Large intestine (tissue), 3 donors: ENCODE results near the gene TRIO. TPM values are rescaled to one million over a fixed set of nuclear protein-coding genes. Genes with fewer than 3 reads are reported as not detected.

ENCODE experiments used
- DNase-seq, 2 donors: peaks; one replicate each; pipeline versions ENCODE4 v3.0.0 to v3.0.0-alpha.2; 2013
- H3K27ac ChIP-seq: one replicate; pipeline ENCODE4 v1.5.1; 2013; ENCODE audit warnings: low read length
- H3K27me3 ChIP-seq: 2 replicates; pipeline ENCODE4 v1.6.1; 2013; ENCODE audit warnings: low read length; ENCODE audit not compliant: control insufficient read depth, insufficient read depth
- H3K36me3 ChIP-seq: 2 replicates; pipeline ENCODE4 v1.6.1; 2013; ENCODE audit warnings: low read length; ENCODE audit not compliant: control insufficient read depth, insufficient read depth
- H3K4me1 ChIP-seq: one replicate; pipeline ENCODE4 v1.6.1; 2013; ENCODE audit warnings: low read length; ENCODE audit not compliant: control insufficient read depth, insufficient read depth
- H3K4me3 ChIP-seq: one replicate; pipeline ENCODE4 v1.5.1; 2013; ENCODE audit warnings: low read length
- H3K9me3 ChIP-seq: one replicate; pipeline ENCODE4 v1.6.1; 2013; ENCODE audit warnings: mild to moderate bottlenecking, low read depth, low read length, moderate library complexity; ENCODE audit not compliant: control insufficient read depth
- WGBS: methylation state at CpG from one replicate; pipeline ENCODE4 v1.1.5; 2013; ENCODE audit warnings: low lambda C conversion rate; ENCODE audit not compliant: insufficient coverage; 5-methylcytosine and 5-hydroxymethylcytosine counted together
- polyA plus RNA-seq: library from polyadenylated mRNA; unstranded; fragments of 120-200 nt; gene quantifications from one replicate; pipeline ENCODE4 v1.2.1, GENCODE V29; 2013

Gene TRIO
- polyA plus RNA-seq, 1 donor = 66.6 TPM

DNA sequence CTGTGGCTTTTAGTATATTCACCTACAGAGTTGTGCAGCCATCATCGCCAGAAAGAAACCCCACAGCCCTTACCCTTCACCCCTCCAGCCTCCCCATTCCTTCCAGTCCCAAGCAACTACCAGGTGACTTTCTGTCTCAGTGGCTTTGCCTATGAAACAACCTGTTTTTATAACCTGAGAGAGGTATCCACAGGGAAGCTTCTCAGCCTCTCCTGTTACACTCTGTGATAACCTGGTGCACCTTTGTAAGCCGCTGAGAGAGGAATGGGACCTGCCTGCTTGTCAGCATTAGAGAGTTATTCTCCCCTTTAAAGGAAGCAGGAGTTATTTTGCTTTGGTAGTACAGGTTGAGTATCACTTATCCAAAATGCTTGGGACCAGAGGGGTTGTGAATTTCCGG is 93.6 kb downstream of the TRIO start:
- Histone ChIP-seq H3K4me1 (no peaks in the 10 kb centered on the region), H3K27me3 (no peaks in the 10 kb centered on the region), H3K36me3 (no peaks in the 10 kb centered on the region), H3K27ac (no peak overlapping the region), H3K4me3 (no peak overlapping the region), H3K9me3 (no peaks in the 10 kb centered on the region)
- DNase-seq = no peak
- WGBS = no CpG with 5 or more reads among the region's 3 CpGs

DNA sequence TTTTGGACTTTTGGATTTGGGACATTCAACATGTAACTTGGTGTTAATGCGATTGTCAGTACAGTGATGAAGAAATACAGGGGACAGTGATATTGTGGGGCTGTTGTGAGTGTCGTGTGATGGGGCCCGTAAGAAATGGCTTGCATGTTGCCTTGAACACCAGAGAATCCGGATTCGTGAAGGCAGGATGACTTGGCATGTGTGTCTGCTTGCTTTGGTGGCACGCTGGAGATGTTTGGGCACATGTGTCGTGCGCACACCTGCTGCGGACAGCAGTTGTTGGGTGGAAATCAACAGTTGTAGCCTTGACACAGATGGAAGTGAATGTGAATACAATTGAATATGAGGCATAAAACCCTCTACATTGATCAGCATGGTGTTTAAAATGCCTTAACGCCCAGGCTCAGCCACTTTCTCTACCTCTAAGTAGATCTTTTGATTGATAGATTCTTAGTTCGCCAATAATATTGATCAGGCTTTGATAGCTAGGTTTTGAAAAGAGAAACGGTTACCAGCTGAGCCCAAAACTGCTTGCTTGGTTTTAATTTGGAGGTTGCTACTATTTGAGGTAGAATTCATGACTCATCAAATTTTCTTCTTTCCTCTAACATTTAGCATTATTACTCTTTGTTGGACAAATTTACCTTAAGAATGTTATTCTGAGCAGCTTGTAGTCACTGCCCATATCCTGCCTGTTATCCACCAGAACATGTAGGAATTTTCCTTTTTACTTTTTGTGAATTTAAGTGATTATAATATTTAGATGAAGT is 94.4 kb downstream of the TRIO start:
- 80% methylated on average over 2 of the region's 12 CpGs for WGBS
- Histone ChIP-seq H3K36me3 (no peaks in the 10 kb centered on the region), H3K9me3 (no peaks in the 10 kb centered on the region), H3K27ac (no peak overlapping the region), H3K27me3 (no peaks in the 10 kb centered on the region), H3K4me3 (no peak overlapping the region), H3K4me1 (no peaks in the 10 kb centered on the region)
- no peak for DNase-seq

DNA sequence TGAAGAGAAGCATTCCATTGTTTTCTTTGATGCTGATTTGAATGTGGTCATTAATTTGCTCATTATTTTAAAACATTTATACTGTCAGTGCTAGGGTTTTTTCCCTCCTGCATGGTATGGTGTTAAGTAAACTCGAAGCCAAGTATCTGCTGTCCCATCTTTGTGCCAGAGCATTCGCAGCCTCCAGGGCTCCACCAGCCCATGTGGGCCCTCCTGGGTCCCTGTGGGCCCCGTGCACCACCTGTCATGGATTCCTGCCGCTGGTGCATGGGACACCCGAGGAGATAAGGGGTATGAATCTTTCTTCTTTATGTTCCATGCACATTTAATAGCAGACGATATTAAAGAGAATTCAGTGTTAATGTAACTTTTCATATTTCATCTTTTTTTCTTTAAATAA is 95.1 kb downstream of the TRIO start:
- H3K27me3 ChIP-seq = no peaks in the 10 kb centered on the region
- 61% methylated on average over 4 of the region's 6 CpGs for WGBS
- no peaks in the 10 kb centered on the region for H3K36me3 ChIP-seq
- no peak for DNase-seq
- no peak overlapping the region for H3K4me3 ChIP-seq
- no peaks in the 10 kb centered on the region for H3K9me3 ChIP-seq
- H3K27ac ChIP-seq = no peak overlapping the region
- no peaks in the 10 kb centered on the region for H3K4me1 ChIP-seq

DNA sequence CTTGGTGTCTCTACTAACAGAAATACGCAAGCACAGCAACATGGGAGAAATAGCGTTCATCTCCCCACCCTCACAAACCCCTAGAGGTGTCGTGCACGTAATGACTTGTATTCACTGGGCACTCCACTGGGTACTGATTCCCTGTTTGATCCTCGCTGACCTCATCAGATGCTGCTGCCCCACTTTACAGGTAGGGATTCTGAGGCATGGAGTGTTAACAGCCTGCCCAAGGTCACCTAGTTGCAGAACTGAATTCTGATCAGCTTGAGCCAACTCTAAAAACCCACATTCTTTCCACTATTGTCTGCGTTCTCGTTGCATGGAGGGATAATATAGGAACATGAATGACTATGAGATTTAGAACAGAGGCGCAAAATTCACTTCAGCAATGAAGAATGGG is 96.3 kb downstream of the TRIO start:
- WGBS = 83% methylated on average over 1 of the region's 8 CpGs
- Histone ChIP-seq H3K4me3 (no peak overlapping the region), H3K27ac (no peak overlapping the region), H3K4me1 (no peaks in the 10 kb centered on the region), H3K36me3 (no peaks in the 10 kb centered on the region), H3K9me3 (no peaks in the 10 kb centered on the region), H3K27me3 (no peaks in the 10 kb centered on the region)
- no peak for DNase-seq

DNA sequence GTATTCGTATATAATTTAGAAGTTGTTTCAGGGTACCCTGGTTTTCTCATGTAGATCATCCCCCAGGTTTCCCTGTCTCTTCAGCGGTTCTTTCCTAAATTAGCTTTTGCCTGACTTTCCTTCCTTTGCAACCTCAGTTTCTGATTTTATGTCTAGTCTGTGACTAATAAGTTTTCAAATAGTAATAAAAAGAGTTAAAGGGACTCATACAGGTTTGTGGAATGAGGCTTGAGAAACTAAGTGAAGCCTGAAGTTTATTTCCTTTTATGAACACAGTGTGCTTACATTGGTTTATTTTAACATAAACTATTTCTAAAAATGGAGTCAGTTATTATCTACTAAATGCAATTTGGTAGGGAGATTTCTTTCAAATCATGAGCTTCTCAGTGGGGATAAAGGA is 96.8 kb downstream of the TRIO start:
- no peak for DNase-seq
- 92% methylated on average over 2 of the region's 2 CpGs for WGBS
- no peak overlapping the region for H3K4me3 ChIP-seq
- H3K27ac ChIP-seq = no peak overlapping the region
- H3K9me3 ChIP-seq = no peaks in the 10 kb centered on the region
- H3K36me3 ChIP-seq = no peaks in the 10 kb centered on the region
- no peaks in the 10 kb centered on the region for H3K27me3 ChIP-seq
- H3K4me1 ChIP-seq = no peaks in the 10 kb centered on the region

DNA sequence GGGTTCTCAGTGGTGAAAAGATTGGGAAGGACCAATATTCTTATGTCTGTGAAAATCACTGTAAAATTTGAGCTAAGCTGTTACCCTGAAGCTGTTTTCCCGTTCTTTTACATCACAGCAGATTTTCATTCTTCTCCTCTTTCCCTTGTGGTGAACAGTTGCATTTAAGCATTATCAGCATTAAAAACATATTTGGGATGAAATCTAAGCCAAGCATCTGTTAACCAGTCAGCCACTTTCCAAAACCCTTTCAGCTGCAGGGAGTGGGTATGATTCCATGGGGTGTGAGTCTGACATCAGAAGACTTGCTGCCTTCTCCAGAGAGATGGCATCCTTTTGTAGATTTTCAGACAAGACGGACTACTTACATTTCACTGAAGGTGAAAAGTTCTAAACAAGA is 97.2 kb downstream of the TRIO start:
- Histone ChIP-seq H3K36me3 (no peaks in the 10 kb centered on the region), H3K27ac (no peak overlapping the region), H3K4me1 (no peaks in the 10 kb centered on the region), H3K9me3 (no peaks in the 10 kb centered on the region), H3K27me3 (no peaks in the 10 kb centered on the region), H3K4me3 (no peak overlapping the region)
- DNase-seq = no peak
- no CpG with 5 or more reads among the region's 2 CpGs for WGBS

DNA sequence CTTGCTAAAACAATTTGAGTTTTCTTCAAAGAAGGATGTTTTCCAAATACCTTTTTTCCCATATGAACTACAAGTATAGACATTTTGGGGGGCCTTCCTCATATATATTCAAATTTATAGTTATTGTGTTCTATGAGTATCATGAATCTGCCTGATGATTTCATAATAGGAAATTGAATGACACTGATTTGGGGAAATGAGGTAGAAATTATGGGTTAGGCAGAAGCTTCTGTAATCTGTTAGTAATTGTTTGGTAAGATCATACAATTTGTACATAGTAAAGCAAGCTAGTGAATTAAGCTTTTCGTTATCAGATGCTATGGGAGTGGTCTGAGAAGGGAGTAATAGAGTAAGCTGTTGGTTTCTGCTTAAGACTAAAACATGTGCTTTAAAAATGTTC is 98.0 kb downstream of the TRIO start:
- H3K4me3 ChIP-seq = no peak overlapping the region
- H3K36me3 ChIP-seq = no peaks in the 10 kb centered on the region
- no peaks in the 10 kb centered on the region for H3K4me1 ChIP-seq
- no peaks in the 10 kb centered on the region for H3K27me3 ChIP-seq
- no peak for DNase-seq
- no peaks in the 10 kb centered on the region for H3K9me3 ChIP-seq
- WGBS = 71% methylated on average over 1 of the region's 1 CpG
- H3K27ac ChIP-seq = no peak overlapping the region

DNA sequence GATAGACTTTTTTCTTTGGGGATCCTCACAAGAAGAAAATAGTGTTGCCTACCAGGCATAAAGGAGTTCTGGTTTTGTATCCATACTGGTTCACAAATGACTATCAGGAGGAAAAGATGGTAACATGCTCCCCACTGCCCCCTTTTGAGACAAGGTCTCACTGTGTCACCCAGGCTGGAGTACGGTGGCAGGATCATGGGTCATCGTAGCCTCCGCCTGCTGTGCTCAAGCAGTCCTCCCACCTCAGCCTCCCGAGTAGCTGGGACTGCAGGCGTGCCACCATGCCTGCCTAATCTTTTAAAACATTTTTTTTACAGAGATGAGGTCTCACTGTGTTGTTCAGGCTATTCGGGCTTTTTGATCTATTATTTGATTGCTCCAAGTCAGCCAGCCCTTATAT is 99.3 kb downstream of the TRIO start:
- H3K27me3 ChIP-seq = no peaks in the 10 kb centered on the region
- H3K36me3 ChIP-seq = no peaks in the 10 kb centered on the region
- H3K4me3 ChIP-seq = no peak overlapping the region
- H3K4me1 ChIP-seq = no peaks in the 10 kb centered on the region
- H3K27ac ChIP-seq = no peak overlapping the region
- no CpG with 5 or more reads among the region's 6 CpGs for WGBS
- H3K9me3 ChIP-seq = no peaks in the 10 kb centered on the region
- no peak for DNase-seq

DNA sequence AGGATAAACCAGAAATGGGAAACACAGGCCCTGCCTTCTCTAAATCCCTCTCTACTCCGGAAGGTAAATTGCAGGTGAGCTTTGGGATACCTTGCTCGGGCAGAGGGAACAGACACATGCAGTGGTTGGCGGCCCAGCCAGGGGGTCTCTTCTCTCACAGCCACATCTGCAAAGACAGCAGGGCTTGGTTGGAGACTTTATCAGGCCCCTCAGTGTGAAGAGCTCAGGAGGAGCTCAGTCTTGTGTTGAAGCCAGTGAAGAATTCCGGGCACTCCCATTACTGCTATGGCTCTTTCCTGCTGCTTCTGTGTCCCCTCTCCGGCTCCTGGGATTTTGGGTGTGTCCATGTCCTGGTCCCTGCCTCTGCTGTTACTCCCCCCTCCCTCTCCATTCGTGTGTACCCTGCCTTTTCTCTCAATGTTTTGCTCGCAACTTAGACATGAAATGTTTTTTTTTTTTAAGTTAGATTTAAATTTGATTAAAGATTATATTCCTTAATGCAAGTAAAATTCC is 99.8 kb downstream of the TRIO start:
- H3K4me1 ChIP-seq = no peaks in the 10 kb centered on the region
- H3K36me3 ChIP-seq = no peaks in the 10 kb centered on the region
- no peaks in the 10 kb centered on the region for H3K9me3 ChIP-seq
- WGBS = 89% methylated on average over 3 of the region's 7 CpGs
- DNase-seq = no peak
- no peaks in the 10 kb centered on the region for H3K27me3 ChIP-seq
- H3K4me3 ChIP-seq = no peak overlapping the region
- H3K27ac ChIP-seq = no peak overlapping the region

DNA sequence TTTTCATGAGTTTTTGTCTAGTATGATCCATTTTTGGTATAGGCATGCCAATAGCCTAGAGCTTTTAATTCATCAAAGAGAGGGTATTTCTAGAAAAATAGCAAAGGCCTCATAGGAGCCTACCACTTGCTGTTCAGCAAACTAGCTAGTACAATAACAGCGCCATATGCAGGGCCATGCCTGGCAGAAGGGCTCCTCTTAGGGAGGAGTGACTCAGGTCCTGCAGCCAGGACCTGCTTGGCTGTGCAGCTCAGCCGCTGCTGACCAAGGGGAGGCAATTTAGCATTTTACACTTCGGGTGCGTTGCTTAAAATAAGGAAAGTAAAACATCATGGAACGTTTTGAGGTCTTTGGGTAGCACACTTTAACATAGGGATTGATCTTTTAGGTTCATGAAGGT is 100.6 kb downstream of the TRIO start:
- H3K36me3 ChIP-seq = no peaks in the 10 kb centered on the region
- DNase-seq = no peak
- H3K4me3 ChIP-seq = no peak overlapping the region
- H3K9me3 ChIP-seq = no peaks in the 10 kb centered on the region
- H3K4me1 ChIP-seq = no peaks in the 10 kb centered on the region
- H3K27ac ChIP-seq = no peak overlapping the region
- WGBS = 100% methylated on average over 2 of the region's 5 CpGs
- no peaks in the 10 kb centered on the region for H3K27me3 ChIP-seq

DNA sequence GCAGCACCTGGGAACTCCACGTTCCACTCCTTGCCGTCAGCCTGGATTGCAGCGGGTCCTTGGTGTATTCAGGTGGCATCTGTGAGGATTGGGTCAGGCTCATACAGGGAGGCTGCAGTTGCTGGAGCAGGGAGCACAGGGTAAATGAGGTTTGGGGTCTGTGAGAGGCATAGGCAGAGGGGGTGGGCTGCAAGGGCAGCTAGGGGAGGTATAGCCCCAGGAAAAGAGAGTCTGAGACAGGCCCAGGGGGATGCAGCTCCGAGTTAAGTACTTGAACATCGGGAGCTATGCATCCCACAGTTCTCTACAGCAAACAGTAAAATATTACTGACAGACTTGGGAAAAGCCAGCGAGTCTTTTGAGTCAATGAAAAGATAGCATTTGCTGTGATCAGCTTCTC is 101.6 kb downstream of the TRIO start:
- Histone ChIP-seq H3K36me3 (no peaks in the 10 kb centered on the region), H3K27me3 (no peaks in the 10 kb centered on the region), H3K4me1 (peaks cover 3% of the 10 kb centered on the region), H3K27ac (no peak overlapping the region), H3K9me3 (no peaks in the 10 kb centered on the region), H3K4me3 (no peak overlapping the region)
- no CpG with 5 or more reads among the region's 6 CpGs for WGBS
- no peak for DNase-seq
